NCI-H2081 treated with DMSO at 0.1 percent for 48 hours (cell line): Measurements from ENCODE around the gene MAP1B.
A peak's percentile ranks its signal among the peaks of the same experiment; 100 is the strongest.

Experiments used
- DNase-seq: peaks from one replicate; lab custom pipeline; 2025; lab: John Stamatoyannopoulos, UW

Gene MAP1B

GRCh38 chr5:72096602-72097188 is 10.6 kb upstream of the MAP1B start:
- no peak for DNase-seq

DNA sequence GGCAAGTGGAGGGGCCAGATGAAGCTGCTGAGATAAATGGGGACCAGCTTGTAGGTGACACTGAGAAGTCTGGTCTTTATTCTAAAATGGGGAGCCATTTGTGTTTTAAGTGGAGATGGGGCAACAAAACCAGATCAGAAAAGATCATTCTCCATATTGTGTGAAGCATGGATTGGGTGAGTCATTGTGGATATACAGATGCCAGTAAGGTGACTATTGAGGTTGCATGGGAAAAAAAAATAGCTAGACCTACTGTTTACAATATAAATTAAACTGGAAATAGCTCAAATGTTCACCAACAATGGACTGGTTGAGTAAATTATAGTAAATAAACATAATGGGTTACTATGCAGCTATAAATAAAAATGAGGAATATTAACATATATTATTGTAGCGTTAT is 5.4 kb upstream of the MAP1B start:
- no peak for DNase-seq

DNA sequence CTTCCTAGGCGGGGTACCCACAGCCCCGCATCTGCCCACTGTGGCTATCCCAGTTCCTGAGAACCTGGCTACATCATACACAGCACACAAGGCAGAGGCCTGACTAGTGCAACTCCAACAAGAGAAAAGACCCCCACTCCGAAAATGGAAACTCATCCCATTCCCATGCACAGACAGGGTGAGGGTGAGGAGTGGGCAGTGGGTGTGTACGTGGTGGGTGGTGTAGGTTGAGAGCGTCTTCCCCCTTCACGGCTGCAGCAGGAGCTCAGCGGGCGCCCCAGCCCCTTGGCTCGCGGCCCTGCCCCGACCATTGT is 501 bp upstream of the MAP1B start:
- no peak for DNase-seq

DNA sequence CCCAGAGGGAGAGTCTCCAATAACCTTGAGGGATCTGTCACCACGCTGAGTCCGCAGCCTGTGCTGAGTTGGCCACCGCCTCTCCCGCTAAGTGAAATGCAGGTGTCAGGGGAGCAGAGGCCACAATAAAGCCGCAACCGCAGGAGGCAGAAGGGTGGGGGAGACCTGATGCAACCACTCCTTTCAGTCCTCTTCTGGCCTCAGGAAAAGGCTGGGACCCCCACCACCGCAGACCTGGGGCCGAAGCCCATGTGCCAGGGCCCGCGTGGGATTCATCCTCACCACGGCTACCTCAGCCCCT is 576 bp downstream of the MAP1B start:
- DNase-seq: no peak

- no peak for DNase-seq
Measured at GRCh38 chr5:72108202-72109061, 1.2 kb downstream of the MAP1B start.

DNA sequence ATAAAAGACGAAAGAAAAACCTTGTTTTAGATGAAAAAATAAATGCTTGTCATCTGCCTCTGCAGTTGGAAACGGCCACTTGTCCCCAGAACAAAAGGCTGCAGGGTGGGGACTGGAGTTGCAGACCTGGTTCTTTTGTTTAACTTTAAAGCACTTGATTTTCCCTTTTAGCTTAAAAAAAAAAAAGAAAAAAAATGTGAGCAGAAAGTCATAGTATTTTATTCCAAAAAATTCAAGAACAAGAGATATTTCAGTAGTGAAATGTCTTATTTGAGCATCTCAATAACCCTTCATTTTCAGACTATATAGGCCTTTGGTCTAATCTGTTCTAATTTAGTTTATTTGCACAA is 1.8 kb downstream of the MAP1B start:
- no peak for DNase-seq

DNA sequence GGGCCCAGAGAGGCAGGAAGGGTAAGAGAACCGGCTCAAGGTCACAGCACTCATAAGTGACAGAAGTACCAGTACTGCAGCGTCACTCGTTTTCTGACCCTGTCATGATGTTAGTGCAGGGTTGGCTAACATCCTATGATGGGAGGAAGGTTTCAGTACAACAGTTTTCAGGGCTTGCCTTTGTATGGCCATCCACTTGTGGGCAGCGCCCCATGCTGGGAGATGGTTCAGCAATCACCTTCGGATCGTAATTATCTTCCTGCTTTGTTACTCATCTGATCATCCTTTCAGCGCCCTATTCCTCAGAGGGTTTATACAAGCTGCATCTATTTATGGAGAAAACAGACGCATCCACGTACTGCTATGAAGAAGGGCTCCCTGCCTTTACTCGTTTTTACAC is 2.4 kb downstream of the MAP1B start:
- DNase-seq: no peak

DNA sequence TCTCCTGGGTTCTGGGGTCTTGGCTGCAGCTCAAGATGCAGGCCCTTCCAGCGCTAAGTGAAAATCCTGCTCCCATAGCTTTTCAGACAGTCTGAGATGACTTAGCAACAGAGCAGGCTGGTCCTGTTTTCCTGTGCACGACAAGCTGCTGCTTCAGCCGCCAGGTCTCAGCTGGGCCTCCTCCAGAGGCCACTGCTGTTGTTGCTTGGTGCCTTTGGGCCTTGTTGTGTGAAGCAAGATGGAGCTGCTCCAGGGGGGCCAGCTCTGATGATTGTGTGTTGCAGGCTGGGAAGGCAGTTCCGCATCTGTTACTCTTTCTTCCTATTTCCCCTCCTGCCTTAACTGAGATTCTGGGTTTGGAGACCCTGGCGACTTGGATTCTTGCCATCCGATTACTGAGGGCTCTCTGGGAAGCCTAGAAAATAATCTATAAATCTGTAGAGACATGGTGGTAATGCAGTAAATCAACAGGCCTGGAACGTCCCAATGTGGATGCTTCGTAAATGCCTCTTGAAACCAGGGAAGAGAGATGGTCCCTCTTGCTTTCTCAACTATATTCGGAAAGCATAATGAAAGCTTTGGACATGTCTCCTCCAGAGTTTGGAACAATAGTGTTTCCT is 3.2 kb downstream of the MAP1B start:
- no peak for DNase-seq

GRCh38 chr5:72112389-72112788 is 5.1 kb downstream of the MAP1B start:
- no peak for DNase-seq

DNA sequence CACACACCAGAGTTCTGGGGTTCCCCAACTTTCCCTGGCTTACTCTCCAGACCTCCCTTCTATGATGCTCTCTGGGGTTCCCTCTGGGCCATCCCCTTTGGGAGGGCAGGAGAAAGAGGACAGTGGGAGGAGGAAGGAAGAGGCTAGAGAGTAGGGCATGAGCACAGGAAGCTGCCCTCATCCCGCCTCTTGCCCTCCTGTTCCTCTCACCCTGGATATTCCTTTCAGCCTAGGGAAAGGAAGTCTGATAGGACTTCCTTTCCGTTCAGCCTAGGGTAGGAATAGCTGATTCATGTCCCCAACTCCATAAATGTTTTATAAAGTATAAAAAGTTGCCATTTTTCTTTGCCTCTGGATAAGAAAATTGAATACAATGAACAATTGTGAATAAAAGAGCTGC is 7.4 kb downstream of the MAP1B start:
- no peak for DNase-seq

GRCh38 chr5:72115296-72115695 is 8.0 kb downstream of the MAP1B start:
- no peak for DNase-seq

DNA sequence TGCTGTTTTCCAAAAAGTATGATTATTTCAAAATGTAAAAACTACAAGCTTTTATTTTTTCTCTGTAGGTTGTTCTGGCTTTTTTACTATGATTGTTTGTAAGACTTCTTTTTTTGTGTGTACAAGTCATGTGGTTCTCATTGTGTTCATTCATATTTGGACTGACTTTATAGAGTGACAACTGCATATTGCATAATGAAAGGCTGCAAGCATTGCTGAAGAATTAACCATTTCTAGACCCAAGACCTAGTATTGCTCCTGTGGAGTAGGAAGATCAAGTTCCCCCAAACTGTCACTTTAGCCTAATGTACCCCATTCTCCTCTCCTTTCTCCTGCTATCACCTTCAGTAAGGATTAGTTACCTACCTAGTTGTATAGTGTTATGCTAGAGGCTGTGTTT is 10.0 kb downstream of the MAP1B start:
- no peak for DNase-seq

DNA sequence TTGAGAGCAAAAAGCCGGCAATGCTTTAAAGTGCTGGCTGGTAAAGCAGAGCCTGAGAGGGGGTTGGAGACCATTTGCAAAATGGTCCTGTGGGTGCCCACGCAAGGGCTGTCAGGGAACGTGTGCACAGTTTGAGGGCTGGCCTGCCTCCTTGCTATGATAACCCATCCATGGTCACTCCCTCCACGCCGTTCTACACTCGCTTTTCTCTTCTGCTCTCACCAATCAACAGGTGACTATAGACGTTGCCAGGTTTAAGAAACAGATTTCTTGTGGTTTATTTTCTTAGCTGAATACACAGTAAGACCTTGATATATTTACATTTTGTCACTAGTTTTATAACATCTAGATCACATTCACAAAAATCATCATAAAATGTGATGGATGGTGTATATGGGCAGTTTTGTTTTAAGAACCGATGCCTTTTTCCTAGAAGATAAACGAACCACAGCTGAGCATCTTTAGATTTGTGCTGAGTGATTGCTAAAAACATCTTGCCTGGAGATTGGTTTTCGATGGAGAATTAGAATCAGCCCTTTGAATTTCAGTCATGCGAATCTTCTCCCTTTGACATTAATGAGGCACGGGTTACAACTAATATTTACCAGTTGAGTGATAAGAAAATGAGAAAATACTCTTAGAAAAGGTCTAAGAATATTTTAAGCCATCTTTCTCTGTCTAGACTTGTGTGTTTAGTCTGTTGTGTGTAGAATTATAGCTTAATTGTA is 13.9 kb downstream of the MAP1B start:
- no peak for DNase-seq

DNA sequence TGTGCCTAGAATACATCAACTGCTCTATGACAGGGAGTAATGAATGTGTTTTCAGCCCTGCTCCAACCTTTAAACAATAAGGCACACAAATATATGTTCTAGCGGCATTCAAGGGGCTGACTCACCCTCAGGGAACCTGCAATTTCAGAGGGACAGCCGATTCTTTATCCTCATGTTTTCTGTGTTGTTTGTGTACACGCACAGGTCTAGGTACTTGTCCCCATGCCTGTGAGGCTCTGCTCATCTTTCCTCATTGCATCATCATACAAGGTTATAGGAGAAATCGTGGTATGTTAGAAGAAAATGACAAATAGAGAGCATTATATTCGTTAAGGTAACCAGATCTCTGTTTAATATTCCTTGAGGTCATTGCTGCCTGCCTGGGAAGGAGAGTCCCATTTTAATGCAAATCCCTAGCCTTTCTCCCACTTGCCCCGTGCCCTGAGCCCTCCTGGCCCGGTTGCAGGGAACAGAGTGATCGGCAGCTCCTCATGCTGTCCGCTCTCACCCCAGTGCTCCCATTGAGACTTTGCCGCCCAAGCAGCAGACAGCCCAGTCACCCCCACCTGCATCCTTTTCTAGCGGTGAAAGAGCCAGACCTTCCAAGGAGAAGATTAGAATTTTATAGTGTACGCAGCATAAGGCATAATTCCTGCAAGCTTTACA is 14.6 kb downstream of the MAP1B start:
- peak; percentile 64 for DNase-seq

GRCh38 chr5:72122602-72123001 is 15.3 kb downstream of the MAP1B start:
- DNase-seq: no peak

- no peak for DNase-seq
Measured at GRCh38 chr5:72123764-72124376, 16.6 kb downstream of the MAP1B start.

- no peak for DNase-seq
Measured at GRCh38 chr5:72125271-72125940, 18.1 kb downstream of the MAP1B start.

GRCh38 chr5:72125941-72126620 is 18.8 kb downstream of the MAP1B start:
- DNase-seq: no peak

- no peak for DNase-seq
Measured at GRCh38 chr5:72126796-72127195, 19.5 kb downstream of the MAP1B start.

- DNase-seq: no peak
Measured at GRCh38 chr5:72129725-72130124, 22.4 kb downstream of the MAP1B start.

GRCh38 chr5:72130351-72130761 is 23.1 kb downstream of the MAP1B start:
- no peak for DNase-seq
